ENCODE results near the gene BNIP5.
A peak's percentile ranks its signal among the peaks of the same experiment; 100 is the strongest.

BNIP5 gene

DNA sequence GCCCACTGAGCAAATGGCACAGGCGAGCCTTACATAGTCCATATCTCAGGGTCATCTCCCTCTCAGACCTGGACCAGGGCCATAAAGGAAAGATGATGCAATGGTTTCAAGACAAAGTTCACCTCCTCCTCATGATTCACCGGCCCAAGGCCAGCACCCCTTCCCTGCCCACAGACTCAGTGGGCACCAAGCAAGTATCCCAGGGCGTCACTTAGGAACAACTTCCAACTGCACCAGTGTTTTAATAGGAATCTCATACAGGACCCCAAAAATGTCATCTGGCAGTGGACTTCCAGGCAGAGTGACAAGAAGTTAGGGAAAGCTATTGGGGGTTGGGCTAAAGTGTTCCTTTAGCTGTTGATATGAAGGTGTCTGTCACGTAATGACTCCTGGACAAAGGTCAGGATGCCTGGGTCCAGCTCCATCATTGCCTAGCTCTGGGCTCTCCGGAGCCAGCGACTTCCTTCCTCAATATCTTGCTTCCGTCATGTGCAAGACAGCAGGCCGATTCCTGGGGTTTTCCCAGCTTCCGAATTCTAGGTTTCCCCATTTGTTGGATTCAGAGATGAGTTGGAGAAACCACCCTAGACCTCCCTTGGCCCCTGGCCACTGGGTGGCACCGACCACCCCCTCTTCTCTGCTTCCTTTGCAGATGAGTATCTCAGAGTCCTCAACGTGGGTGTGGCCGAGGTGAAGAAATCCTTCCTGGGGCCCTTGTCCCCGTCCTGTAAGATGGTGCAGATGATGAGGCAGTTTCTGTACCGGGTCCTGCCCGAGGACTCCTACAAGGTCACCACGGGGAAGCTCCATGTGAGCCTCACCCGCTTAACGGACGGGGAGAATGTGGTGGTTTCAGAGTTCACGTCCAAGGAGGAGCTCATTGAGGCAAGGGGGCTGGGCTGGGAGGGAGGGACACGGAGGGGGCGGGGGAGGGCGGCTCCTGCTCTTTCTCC, 45.7 kb downstream of the BNIP5 start:
- DNase-seq, result peak; percentile 86

DNA sequence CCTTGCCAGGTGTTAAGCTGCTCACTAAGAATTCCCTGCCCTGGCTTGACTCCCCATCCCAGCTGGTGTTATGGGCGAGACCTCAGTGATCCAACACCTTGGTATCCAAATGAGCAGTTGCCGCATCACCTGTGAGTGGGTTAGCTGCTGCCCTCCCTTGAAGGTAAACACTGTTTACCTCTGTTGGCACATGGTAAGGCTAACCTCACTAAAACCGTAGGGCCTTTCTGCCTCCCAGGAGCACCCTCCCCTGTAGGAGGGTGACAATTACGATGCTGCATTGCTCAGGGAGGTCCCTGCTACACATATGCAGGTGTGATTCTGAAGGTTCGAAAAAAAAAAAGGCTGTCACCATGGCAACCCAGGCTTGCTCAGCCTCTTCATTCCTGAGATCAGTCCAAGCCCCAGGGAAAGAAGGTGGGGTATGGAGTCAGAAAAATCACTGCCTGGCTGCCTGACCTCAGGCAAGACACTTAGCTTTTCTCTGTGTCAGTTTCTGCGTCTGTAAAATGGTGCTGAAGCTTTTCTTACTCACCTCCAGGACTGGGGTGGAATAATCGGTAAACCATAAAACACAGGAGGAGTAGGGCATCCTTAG, 47.3 kb downstream of the BNIP5 start:
- no peak for DNase-seq

DNA sequence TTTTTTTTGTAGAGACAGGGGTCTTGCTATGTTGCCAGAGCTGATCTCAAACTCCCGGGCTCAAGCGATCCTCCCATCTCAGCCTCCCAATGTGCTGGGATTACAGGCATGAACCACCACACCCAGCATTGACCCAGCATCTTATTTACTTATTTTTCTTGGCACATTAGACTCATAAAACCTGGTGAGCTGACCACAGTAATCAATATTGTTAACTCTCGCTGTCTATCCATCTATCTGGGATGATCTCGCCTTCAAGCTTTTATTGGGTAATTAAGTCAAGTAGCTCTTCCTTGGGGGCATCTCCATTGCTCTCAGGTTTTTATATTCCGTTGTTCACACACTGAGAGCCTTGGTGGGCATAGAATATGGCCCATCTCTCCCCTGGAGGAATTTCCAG, 49.8 kb downstream of the BNIP5 start:
- DNase-seq, result no peak

DNA sequence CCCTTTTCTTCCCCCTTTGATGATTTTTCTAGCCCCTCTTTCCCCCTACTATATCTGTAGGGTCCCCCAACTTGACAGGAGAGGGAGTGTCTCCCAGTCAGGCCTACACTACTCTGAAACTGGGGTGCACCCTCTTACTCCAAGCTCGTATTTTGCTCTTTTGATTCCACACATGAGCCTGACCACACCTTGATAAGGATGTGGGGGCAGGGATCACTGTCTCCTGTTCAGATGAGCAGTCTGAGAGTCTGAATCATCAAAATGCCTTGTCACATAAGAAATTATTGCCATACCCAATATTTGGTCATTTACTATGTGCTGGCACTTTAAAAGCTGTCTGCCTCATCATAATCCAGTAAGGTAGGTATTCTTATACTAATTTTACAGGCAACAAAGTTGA, 50.9 kb downstream of the BNIP5 start:
- DNase-seq, result no peak

DNA sequence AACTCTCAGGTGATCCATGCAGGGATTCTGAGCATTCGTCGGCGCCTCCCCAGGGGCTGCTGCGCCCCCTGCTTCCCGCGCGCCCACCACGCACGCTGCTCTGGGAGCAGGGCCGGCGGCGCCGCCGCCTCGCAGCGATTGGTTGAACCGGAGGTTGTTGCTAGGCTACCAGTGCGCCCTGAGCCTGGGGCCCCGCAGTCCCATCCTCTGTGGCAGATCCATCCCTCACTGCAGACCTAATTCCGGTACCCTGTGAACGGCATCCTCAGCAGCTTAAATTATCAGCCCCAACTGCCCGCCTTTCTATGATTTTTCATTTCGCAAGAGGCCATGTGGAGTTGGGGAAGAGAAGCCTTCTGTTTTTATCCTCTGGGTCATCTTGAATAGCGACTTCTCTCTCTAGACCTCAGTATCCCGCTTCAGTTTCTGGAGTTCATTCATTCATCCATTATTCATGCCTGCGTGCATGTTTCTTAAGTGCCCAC, 51.5 kb downstream of the BNIP5 start:
- DNase-seq, result no peak

DNA sequence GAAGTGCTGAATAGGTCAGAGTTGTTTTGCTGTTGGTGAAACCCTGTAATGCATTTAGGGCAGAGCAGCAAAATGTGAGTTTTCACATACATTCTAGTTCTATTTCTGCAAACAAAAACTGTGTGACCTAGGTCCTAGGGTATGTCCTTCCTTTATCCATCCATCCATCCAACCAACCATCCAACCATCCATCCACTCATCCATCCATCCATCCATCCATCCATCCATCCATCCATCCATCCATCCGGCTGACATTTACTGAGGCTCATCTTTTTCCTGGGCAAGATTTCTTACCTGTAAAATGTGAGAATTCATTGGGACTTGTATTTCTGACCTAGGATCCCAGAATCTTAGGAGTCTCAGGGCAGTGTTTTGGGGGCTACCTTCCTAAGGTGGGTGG, 52.3 kb downstream of the BNIP5 start:
- DNase-seq, result no peak

DNA sequence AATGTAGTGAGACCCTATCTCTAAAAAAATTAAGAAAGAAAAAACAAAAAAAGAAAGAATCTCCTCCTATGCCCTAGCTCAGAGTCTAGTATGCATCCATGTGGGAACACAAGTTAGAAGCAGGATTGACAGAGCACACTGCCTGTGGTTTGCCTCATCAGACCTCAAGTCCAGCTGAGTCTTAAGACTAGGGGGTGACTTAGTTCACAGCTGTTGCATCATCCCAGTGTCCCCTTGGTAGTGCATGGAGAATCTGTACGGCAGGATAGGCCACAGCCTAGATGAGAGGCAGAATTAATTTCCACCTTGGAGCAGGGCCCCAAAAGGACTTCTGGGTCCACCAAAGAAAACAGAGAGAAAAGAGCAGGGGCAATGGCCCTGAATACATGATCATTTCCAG, 53.1 kb downstream of the BNIP5 start:
- no peak for DNase-seq

DNA sequence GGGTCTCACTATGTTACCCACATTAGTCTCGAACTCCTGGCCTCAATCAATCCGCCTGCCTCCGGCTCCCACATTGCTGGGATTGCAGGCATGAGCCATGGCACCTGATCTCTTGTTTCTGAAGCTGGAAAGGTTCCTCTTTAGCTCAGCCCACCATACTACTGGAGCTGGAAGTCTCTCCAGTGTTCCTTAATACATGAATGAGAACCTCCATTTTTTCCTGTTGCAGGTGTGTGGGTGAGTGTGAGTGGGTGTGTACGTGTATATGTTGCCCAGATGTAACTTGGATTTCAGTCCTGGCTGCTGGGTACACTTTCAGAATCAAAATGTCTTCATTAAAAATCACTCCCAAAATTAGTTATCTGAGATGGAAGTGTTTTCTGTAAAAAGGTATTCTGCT, 55.7 kb downstream of the BNIP5 start:
- DNase-seq, result no peak

DNA sequence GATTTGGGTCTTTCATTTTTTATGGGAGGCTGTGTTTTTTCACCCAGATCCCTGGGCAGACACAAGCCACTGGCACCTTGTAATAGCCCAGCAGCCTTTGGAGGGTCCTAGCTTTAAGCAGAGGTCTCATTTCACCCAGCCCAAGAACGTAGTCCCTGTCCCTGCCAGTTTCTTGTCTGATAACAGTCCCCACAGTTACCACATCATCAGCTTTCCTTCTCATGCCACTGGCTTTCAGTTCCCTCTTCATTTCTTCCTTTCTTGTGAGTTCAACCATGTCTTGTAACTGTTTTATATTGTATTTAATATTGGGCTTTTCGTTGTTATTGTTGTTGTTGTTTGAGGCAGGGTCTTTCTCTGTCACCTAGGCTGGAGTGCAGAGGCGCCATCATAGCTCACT, 56.2 kb downstream of the BNIP5 start:
- DNase-seq, result no peak

DNA sequence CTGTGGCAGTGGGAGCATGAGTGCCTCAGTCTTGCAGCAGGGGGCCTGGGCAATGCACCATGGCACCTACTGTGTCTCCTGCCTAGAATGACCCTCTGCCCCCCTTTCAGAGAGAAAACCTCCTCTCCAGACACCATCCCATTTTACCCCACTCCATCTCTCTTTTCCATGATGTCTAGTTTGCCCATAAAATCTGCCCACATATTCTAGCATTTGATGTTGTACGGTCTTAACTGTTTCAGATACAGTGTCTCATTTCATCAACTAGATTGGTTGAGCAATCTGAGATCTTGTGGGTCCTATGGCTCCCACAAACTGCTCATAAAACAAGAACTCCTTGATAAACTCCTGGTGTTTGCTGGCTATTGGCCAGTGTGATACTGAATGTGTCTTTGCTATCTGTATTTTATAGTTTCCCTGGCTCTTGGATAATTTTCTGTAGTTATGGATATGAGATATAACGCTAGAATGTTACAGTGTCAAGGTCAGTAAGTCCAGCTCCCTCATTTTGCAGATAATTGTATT, 58.7 kb downstream of the BNIP5 start:
- DNase-seq, result no peak

DNA sequence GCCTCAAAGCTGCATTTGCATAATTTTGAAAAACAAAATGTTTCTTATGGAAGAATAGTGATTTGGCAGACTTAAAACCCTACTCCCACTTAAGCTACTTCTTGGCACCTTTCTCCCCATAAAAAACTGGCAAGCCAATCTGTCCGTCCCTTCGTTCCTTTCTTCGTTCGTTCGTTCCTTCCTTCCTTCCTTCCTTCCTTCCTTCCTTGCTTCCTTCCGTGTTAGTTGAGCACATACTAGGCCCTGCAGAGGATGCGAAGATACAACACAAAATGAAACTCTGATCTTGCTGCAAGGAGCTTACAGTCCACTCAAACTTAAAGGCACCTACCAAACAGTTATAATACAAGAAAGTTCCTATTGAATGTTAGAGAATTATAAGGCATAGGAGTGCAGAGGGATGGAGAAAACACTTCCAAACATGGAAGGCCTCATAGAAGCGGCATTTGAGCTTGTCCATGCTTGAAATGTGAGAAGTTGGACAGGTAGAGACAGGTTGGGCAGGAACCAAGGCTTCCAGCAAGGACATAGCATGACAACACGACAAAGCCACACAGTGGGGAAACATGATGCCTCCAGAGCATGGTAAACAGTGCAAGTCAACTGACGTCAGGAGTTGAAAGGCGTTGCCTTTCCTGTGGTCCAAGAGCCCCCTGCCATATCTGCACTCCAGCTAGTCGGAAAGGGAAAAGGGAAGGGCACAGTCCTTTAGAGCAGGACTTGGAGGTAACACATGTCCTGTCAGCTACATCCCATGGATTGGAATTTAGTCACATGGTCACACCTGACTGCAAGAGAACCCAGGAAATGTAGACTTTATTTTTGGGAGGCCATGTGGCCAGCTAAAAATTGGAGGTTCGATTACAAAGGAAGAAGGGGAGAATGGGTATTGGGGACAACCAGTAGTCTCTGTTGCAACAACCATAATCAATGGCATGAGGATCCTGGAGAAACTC, 59.8 kb downstream of the BNIP5 start:
- DNase-seq, result no peak

DNA sequence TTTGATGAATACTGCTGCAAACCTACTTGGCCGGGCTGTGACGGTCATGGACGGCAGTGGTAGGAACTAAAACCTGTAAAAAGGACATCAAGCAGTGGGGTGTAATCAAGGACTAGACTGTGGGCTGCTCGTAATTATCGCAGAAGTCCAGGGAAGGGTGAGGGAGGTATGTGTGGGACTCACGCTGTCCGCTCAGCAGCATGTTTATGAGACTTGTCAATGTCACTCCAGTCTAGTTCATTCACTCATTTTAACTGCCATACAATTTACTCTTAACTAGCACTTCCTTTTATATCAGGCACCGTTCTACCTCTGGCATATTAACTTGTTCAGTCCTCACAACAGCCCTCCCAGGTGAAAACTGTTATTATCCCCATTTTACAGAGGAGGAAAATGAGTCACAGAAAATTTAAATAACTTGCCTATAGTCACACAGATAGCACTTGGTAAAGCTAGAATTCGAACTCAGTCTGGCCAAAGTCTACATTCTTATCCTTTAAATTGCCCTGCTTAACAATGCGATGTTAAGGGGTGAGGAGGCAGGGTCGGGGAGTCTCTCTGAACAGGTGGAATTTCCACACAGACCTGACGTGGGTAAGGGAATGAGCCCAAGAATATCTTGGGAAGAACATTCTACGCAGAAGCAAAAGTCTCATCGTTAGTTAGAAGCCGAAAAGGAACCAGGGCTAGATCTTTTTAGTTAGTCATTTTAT, 62.7 kb downstream of the BNIP5 start:
- no peak for DNase-seq

DNA sequence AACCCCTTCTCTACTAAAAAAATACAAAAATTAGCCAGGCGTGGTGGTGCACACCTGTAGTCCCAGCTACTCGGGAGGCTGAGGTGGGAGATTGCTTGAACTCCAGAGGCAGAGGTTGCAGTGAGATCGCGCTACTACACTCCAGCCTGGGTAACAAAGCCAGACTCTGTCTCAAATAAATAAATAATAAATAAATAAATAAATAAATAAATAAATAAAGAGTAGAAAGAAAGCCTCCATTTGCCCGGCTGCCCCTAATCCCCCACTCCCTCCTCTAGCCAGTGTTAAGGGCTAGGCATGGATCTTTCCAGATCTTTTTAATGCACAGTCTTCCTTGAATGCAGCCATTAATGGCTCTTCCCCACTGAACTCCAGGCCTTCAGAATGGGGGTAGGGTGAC, 63.6 kb downstream of the BNIP5 start:
- no peak for DNase-seq

DNA sequence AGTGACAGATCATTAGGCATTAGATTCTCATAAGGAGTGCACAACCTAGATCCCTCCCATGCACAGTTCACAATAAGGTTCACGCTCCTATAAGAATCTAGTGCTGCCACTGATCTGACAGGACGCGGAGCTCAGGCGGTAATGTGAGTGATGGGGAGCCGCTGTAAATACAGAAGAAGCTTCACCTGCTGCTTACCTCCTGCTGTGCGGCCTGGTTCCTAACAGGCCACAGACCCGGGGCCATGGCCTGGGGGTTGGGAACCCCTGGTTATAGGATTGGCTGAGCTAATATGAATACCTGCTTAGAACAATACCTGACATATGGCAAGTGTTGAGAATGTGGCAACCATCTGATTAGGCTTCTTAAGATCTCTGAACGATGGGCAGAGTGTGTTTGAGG, 64.5 kb downstream of the BNIP5 start:
- DNase-seq, result no peak

DNA sequence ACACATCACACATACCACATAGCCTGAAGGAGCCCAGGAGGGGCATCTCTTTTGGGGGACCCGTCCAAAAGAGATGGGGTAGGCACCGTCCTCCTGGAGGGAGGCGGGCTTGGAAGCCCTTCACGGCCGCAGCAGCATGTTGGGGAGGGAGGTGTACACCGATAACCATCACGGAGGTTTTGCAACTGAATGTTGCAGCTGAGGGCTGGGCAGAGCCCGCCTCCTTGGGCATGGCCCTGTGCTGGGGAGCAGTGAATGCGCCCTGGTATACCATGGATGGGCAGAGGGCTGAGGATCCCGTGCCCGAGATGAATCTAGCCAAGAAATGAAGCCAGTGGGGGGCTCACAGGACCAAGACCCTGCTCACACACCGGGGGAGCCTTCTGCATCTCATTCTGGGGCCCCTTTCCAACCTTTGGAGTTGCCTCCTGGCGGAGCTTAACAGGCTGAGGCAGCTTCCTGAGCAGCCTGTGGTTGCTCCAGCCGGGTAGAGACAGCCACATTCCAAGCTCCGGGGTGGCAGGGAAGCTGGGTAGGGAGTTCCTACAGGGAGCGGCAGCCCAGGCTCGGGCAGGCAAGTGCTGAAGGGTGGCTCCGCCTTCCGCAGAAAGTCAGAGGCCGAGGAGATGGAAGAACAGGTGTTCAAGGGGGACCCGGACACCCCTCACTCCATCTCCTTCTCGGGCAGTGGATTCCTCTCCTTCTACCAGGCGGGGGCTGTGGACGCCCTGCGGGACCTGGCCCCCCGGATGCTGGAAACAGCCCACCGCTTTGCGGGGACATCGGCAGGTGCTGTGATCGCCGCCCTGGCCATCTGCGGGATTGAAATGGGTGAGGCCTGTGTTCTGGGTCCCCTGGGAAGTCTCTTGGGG, 66.6 kb downstream of the BNIP5 start, which contains the start of gene PNPLA1:
Gene PNPLA1 (plus strand): TSS at position 227 of the 872 bp plus-strand sequence. CDS start 400 bp downstream, at position 627.
- no peak for DNase-seq

DNA sequence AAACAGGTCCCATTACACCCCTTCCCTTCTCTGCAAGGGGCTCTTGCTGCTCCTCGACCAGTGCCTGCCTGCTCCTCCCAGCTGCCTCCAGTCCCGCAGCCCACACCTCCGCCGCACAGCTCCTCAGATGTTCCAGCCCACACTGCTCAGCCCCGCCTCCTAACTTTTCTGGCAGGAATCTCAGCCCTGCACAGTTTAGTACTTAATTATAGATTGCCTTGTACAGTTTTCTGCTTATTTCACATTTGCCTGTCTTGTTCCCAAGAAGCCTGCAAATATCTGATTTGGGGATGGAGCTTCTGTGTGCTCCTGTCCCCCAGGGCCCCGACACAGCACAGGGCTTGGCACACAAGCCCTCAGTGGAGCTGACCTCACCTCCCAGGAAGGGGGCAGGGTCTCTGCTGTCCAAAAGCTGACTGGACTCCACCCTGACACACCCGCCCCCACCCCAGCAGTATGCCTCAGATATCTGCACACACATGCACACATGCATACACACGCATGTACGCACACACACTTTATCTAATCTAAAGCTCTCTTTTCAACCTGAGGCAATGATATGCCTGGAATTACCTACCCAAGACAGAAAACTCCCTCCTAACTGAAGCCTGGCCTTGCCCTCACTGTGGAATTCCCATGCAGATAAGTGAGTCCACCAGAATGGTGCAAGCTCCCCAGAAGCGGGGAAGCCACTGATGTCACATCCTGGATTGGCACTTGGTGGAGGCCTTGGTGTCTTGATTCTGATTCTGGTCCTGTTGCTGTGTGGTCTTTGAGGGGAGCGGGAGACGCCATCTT, 68.0 kb downstream of the BNIP5 start:
- no peak for DNase-seq

DNA sequence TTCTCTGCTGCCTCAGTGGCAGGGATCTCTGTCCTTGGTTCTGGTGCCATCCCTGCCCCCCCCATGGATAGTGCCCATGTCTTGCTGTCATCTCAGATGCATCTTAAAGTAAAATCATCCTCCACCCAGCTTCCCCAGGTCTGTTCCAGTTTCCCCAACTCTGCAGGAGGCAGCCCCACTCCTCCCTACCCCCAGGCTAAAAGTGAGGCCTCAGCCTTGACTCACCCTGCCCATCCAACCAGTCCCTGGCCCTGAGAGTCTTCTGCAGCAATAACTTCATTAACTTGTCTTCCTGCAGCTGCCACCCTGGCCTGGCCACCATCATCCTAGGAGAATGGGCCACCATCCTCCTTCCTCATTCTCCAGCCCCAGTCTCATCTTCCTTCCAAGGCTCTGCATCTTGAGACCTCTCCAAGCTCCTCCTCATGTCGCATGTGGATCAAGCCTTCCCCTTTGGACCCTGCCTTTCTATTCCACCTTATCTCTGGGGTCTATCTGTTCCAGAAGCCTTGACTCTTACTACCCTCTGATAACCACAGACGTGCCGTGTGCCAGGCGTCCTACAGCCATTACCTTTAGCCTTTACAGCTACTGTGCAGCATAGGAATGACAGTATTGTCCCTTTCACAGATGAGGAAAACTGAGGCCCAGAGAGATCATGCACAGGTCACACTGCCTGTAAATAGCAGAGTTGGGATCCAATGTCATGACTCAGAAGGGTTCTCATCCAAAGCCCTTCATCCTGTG, 68.8 kb downstream of the BNIP5 start:
- no peak for DNase-seq

DNA sequence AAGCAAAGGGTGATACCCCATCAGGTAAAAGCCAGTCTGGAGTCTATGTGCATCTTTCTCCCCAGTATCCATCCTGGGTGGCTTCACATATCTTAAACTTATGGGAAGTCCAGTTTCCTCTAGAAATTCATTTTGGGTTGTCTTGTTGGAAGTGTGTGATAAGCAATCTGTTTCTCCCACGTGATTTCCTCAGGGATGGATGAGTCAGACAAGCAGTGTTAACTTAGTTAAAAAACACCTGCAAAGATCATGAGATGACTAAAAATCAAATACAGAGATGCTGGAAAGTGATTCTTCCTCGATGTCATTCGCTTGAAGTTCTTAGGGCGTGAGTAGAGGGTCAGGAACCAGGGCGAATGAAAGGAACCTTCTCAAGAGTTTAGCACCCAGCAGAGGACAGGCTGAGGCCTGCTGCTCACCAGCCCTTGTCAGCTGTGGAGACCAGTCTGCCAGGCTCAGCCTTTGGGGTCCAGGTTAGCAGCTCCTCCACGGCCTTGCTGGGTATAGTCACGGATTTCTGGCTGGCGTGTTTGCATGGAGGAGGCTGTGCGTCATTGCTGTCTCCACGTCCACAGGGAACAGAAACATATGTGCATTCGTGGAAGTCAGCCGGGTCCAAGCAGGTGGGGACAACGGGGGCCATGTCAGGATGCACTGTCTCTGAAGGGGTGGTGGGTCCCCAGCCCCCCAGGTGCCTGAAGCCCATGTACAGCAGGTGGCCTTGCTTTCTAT, 69.6 kb downstream of the BNIP5 start:
- DNase-seq, result no peak
